Germinal center (tissue), 1 donor: ENCODE measurements around the gene SEC63.
"Not testable (repeated sequence)": the region's sequence is repeated elsewhere in the genome, so short reads cannot be mapped to it uniquely, and the experiment has no call there.

Experiments used
- DNase-seq: peaks from one replicate; pipeline ENCODE4 v3.0.0; 2012; ENCODE audit warnings: mixed read lengths, low spot score

SEC63 gene

DNA sequence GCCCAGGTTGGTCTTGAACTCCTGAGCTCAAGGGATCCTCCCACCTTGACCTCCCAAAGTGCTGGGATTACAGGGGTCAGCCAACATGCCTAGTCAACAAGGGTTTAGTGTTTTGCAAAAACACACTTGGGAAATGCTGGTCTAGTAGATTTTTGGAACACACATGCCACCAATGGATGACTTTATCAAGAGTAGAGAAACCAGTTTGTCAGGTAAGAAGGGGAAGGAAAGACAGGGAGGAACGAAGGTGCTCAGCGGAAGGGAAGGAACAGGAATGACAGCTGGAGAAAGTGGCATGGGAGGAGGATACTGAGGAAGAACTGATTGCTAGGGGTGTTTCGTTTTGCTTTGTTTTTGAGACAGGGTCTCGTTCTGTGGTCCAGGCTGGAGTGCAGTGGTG is 15.6 kb upstream of the SEC63 start:
- no peak for DNase-seq

DNA sequence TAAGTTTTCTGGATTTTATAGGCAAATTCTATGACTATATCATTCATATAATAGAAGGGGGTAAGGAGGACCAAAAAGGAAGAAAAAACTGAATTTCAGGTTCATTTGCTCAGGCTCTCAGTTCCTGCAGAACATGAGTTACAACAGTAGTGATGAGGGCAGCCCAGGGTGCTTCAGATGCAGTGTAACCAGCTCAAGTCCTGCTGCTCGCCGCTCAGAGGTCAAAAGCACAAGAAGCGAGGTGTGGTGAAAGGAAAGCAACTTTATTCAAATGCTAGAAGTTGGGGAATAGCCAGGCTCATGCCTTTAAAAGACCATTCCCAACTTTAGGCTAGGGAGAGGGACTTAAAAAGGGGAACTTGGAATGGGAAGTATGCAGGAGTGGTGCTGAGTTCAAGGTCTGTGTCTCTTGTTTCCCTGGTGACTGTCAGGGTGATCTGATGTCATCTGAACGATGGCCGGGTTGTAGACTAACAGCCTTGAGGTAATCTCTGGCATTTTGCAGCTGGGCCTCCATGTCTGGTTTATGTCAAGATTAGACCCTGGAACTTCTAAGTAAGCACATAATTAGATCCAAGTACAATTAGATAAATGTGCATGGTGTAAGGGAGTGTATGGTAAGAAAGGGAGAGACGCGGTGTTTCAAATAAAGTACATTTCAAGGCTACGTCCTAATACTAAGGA is 14.5 kb upstream of the SEC63 start:
- no peak for DNase-seq

DNA sequence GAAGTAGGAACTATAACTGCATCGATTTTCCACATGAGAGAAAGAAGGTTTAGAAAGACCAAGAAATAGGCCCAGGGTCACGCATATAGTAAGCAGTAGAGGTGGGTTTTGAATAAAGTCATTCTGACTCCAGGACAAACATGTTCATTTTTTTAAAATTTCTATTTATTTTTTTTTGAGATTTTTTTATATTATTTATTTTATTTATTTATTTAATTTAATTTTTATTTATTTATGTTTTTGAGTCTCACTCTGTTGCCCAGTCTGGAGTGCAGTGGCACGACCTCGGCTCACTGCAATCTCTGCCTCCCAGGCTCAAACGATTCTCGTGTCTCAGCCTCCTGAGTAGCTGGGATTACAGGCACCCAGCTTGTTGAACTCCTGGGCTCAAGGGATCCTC is 13.2 kb upstream of the SEC63 start:
- no peak for DNase-seq

DNA sequence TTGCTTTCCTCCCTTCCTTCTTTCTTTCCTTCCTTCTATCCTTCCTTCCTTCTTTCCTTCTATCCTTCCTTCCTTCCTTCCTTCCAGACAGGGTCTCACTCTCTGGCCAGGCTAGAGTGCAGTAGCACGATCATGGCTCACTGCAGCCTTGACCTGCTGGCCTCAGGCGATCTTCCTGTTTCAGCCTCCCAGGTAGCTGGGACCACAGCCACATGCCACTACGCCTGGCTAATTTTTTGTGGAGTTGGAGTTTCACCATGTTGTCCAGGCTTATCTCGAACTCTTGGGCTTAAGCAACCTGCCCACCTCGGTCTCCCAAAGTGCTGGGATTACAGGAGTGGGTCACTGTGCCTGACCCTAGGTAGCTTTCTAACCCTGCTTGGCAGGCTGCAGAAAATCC is 12.2 kb upstream of the SEC63 start:
- DNase-seq, result no peak

DNA sequence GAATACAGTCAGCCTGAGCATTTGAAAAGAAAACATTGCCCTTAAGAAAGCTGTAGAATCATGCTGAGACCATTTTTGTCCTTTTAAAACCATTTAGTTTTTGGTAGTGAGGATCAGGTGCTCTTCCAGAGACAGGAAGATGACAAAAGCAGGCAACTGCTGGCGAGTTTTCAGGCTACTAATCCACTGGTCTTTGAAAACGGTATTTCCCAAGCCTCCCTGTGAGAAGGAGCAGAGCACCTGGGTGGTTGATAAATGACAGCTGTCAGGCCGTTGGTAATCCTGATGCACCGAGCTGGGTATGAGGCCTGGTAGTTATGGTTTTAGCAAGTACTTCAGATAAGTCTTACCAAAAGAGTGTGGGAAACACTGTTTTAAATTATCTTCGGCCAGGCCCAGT is 10.1 kb upstream of the SEC63 start:
- no peak for DNase-seq

DNA sequence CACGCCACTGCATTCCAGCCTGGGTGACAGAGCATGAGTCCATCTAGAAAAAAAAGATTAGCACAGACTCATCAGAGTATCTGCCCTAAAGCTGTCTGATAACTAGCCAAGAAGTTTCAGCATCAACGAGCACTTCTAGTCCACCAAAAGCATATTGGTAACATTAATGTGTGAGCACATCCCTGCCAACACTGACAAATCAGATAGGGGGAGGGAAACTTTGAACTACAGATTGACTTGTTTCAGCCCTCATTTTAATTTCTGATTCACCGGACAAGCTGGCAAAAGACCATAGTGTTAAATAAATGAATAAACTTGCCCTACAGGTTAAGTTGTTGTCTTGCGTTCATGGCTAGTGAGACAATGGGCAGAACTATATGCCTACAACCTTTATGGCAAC is 7.7 kb upstream of the SEC63 start:
- no peak for DNase-seq

DNA sequence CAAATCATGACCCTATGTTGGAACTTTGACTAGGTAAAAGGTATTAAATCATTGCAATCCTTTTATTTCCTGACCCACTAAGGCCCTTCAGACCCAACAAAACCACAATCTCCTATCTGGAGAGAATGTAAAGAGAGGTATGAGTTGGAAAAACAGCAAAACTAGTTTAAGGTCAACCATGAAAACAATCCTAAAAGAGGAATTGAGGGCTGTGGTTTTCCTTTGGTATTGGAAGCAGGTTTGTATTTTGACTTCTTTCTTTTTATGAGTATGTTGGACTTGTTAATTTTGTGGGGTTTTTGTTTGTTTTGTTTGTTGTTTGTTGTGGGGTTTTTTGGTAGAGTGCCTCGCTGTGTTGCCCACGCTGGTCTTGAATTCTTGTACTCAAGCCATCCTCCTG is 4.7 kb upstream of the SEC63 start:
- DNase-seq, result no peak

DNA sequence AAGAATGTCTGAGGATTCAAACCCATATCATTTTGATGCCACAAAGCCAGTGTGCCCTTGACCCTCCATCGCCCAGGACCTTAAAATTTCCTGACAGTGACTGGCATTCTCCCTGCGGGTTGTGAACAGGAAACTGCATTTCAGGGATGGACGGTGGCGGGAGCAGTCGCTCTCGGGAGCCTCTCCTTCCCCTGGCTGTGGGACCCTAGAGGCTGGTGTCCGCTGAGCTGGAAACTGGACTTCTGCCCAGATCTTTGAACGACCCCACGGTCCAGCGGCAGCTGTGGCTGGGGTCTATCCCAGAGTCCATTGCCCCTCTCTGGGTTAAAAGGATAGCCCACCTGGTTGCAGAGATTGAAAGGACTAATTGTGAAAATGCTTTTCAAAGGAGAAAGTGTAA is 1.4 kb upstream of the SEC63 start:
- no peak for DNase-seq

DNA sequence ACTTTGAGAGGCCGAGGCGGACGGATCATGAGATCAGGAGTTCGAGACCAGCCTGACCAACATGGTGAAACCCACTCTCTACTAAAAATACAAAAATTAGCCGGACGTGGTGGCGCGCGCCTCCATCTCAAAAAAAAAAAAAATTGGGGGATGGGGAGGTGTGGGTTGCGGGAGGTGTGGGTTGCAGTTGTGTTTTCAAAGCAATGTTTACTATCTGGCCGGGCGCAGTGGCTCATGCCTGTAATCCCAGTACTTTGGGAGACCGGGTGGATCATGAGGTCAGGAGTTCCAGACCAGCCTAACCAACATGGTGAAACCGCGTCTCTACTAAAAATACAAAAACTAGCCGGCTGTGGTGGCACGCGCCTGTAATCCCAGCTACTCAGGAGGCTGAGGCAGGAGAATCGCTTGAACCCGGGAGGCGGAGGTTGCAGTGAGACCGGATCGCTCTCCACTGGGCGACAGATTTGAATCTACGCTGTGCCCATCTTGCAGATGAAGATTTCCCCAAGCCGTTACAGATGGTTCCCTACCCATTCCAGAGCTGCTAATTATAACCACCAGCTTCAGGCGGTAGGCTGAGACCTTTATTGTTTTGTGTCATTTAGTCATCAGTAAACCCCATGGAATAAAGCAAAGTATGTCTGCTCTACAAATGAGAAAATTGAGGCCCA is 818 bp upstream of the SEC63 start:
- DNase-seq, result not testable (repeated sequence)

DNA sequence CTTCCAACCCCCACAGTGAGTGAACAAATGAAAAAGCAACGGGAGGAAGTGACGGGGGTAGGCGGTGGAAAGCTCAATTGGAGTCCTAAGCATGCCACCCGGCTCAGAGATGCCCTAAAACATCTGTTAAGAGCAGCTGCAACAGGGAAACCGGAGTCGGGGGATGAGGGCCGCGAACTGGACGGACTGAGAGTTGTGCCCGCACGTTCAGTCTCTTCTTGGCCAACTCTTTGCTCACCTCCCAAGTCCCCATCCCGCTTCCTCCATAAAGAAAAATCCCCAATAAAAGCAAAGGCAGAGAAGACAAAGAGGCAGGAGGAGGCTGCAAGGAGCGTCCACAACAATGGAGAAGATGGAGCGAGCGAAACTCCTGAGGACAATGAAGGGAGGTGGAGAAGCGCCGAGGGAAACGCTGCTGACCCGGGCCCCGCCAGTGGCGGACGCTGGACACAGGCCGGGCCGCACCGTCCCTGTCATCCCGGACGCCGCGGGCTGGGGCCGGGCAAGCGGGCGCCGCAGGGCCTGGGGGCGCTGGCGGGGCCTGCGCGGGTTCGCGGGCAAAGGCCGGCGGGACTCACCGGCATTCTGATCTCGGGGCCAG is 600 bp downstream of the SEC63 start:
- DNase-seq, result peak; percentile 64

DNA sequence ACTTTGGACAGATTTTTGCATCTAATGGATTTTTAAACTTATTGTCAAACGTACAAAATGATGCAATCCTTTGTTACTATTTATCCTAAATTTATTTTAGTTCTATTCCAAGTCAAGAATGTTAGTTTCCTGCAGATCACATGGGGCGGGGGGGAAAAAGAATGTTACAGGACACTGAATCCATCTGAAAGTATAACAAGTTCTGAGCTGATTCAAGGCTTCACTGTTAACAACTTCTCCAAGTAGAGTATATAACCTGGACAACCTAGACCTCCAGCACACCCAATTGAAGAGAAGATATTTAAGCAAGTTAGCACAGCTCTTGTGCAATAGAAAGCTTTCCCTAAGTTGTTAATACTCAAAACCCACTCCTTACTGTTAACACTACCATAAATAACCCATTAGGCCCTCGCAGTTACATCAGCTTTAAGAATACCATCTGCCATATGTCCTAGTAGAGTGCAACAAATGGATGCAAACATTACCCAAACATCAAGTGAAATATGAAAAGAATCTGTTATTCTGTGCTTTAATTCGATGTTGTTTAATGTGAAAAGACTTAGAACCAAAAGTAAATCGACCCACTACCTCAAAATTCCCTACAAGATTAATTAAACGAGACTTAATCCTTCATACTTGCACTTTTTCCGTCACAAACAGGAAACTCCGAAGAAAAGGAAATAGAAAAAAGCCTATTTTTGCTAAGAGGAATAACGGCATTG is 1.3 kb downstream of the SEC63 start:
- DNase-seq, result peak; percentile 20

DNA sequence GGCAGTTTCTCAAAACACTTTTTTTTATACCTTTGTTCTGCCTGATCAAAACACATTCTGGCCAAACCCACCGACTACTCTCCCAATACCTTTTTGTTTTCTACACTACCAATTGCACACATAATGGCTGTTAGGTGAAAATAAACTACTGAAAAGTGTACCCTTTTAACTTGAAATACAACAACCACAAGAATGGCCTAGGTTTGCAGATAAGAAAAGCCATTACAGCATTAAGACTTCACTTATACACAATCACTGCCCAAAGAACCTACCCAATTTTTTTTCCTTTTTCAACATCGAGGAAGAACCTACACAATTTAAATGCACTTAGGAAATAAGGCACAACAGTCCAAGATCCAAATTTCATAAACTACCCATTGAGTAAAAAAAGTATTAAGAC is 1.8 kb downstream of the SEC63 start:
- DNase-seq, result no peak

DNA sequence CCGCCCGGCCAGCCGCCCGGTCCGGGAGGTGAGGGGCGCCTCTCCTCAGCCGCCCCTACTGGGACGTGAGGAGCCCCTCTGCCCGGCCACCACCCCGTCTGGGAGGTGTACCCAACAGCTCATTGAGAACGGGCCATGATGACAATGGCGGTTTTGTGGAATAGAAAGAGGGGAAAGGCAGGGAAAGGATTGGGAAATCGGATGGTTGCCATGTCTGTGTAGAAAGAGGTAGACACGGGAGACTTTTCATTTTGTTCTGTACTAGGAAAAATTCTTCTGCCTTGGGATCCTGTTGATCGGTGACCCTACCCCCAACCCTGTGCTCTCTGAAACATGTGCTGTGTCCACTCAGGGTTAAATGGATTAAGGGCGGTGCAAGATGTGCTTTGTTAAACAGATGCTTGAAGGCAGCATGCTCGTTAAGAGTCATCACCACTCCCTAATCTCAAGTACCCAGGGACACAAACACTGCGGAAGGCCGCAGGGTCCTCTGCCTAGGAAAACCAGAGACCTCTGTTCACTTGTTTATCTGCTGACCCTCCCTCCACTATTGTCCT is 4.1 kb downstream of the SEC63 start:
- not testable (repeated sequence) for DNase-seq

DNA sequence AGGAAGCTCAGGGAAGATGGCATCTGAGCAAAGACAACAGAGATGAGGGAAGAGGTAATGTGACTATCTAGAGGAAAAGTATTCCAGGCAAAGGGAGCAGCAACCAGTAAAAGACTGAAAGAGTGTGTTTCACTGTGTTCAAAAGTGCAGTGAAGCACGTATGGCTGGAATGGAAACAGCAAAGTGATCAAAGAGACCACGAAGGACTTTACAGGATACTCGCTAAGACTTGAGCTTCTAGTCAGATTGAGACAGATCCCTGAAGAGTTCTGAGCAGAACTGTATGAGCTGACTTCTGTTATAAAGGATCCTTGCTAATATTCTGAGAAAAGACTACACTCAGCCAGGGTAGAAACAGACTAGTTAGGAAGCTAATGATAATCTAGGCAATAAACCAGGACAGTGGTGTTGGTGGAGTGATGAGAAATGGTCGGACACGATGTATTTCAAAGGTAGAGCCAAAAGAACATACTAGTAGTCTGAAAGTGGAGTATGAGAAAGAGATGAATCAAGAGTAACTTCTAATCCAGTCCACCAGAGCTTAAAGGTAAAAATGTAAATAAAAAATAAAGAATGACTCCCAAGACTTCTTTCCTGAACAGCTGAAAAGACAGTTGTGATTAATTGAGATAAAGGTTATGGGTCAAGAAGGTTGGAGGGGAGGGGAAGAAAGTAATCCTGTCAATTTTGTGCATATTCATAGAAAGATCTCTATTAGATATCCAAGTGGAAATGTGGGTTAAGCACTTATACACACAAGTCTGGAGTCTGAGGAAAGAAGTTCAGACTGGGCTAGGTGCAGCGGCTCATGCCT is 14.2 kb downstream of the SEC63 start:
- no peak for DNase-seq

DNA sequence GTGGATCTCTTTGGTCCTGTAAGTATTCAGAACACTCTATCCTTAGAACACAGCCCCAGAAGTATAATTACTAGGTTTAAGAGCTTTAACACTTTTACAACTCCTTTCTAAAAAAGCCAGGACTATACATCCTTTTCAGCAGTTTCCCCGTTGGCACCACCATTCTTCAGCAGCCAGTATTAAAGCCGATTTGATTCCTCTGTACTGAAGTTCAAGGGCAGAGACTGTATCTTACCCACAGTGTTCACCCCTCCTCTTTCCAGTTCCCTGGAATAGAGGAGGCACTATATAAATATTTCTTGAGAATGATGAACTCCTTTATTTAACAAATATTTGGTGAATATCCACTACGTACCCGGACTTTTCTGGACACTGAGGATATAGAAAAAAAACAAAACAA is 15.9 kb downstream of the SEC63 start:
- DNase-seq, result no peak

DNA sequence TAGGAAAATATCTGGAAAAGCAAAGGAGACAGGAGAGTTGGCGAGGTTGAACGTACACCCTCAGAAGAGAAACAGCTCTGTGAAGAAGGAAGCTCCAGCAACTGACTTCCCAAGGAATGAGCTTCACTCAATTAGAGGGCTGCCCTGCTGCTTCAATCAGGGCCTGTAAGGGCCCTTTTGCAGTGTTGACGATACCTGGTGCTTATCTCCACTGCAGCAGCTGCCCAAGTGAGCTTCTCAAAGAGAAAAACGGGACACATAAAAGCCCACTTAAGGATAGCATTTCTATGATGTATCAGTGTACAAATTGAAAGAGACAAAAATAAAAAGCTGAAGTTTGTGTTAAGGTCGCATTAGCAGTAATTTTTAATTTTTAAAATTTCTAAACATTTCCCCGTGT is 16.4 kb downstream of the SEC63 start:
- no peak for DNase-seq

DNA sequence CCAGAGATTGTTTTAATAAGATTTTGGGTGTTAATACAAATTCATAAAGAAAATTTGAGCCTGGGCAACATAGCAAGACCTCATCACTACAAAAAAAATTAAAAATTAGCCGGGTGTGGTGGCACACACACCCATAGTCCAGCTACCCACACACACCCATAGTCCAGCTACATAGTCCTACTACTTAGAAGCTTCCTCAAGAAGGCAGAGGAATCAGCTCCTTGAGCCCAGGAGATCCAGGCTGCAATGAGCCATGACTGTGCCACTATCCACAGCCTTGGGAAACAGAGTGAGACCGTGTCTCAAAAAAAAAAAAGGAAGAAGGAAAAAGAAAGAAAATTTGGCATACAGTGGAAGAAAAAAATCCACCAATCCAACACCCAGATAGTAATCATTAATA is 16.8 kb downstream of the SEC63 start:
- DNase-seq, result no peak

DNA sequence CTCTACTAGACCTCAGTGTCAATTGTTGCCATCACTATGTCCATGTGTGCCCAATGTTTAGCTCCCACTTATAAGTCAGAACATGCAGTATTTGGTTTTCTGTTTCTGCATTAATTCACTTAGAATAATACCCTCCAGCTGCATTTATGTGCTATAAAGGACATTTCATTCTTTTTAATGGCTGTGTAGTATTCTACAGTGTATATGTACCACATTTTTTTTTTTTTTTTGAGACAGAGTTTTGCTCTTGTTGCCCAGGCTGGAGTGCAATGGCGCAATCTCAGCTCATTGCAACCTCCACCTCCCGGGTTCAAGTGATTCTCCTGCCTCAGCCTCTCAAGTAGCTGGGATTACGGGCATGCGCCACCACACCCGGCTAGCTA is 21.1 kb downstream of the SEC63 start:
- not testable (repeated sequence) for DNase-seq

DNA sequence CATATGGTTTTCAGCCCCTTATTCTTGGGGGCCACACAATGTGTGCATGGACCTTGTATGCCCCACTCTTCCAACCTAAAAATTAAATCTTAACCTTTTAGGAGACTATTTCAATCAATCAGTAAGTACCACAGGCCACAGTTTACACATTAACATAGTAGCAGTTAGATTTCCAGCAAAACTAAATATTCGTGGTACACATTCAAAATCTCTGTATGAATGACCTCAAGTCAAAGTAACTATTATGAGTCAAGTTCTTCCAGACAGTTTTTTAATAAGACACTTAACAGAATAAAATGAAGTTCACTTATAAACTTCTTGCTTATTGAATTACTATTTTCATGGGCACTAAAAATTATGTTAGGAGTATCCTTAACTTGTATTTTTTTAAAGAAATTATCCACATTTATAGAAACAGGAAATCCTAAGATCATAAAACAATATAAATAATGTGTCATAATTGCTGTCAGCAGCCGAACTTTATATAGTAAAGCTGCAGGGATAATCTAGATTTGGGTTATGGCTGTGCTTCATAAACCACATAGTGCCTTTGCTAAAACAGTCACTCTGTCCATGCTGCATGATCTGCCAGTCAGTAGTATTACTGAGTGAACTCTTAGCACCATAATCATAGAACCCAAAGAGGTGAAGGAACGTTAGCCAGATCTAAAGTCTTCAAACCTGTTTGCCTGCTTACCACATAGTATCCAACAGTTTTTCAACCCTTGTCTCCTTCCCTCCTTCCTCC is 21.7 kb downstream of the SEC63 start:
- DNase-seq, result no peak

DNA sequence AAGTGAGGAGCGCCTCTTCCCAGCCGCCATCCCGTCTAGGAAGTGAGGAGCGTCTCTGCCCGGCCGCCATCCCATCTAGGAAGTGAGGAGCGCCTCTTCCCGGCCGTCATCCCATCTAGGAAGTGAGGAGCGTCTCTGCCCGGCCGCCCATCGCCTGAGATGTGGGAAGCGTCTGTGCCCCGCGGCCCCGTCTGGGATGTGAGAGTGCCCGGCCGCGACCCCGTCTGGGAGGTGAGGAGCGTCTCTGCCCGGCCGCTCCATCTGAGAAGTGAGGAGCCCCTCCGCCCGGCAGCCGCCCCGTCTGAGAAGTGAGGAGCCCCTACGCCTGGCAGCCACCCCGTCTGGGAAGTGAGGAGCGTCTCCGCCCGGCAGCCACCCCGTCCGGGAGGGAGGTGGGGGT is 23.8 kb downstream of the SEC63 start:
- DNase-seq, result not testable (repeated sequence)

DNA sequence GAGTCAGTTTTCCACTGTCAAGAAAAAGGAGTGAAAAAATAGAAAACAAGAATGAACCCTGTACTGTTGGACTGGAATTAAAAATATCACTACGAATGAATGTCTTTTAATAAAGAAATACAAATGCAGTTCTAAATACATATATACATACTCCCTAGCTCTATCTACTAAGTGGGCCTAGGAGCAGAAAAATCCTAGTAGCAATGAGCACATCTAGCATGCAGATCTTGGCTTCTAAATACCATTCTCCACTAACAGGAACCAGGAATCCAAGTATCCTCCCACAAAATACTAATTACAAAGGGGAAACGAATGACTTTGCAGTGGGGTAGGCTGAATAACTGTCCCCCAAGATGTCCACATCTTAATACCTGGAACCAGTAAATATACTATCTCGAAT is 25.4 kb downstream of the SEC63 start:
- DNase-seq, result no peak
